Aortic smooth muscle cell (primary cell): ENCODE measurements around the gene TCF4. TPM values are rescaled to one million over a fixed set of nuclear protein-coding genes. Genes with fewer than 3 reads are reported as not detected.

ENCODE experiments used
- total RNA-seq: library from RNA; depleted of rRNA; stranded (reverse); fragments of >200 nt; gene quantifications from 2 replicates; pipeline ENCODE4 v1.2.3, GENCODE V29; 2014

The TCF4 gene
- total RNA-seq: 122 and 203 TPM in 2 replicates

GRCh38 chr18:55588111-55588869 lies at the start of gene TCF4:
Gene TCF4, minus strand, starts transcription at chr18:55588192. Its CDS starts 1,076 bp downstream, at chr18:55587116.

